SK-N-SH (cell line): ENCODE results near the gene KRTAP22-2.

Experiments
- CTCF ChIP-seq: fragments of 200-600 bp; sonication (generic); IDR thresholded peaks from 2 replicates; pipeline ENCODE4 v1.6.1; 2017; ENCODE audit warnings: antibody characterized with exemption, mild to moderate bottlenecking, moderate library complexity
- EP300 ChIP-seq, 2 experiments: IDR thresholded peaks; 2 replicates each; pipeline versions ENCODE4 v1.4.0 to v1.6.1; 2012; ENCODE audit warnings: borderline replicate concordance in 1 of 2, low read depth in 1 of 2, low read length in 1 of 2
- EZH2phosphoT487 ChIP-seq: fragments of 200-600 bp; sonication (generic); IDR thresholded peaks from 2 replicates; pipeline ENCODE4 v1.6.1; 2017; ENCODE audit warnings: low read depth, mixed run types, mild to moderate bottlenecking, antibody characterized with exemption, moderate library complexity, borderline replicate concordance
- GABPA ChIP-seq: IDR thresholded peaks from 2 replicates; pipeline ENCODE4 v1.4.0; 2012; ENCODE audit warnings: low read depth, mild to moderate bottlenecking
- JUND ChIP-seq: IDR thresholded peaks from 2 replicates; pipeline ENCODE4 v1.4.0; 2012
- MXI1 ChIP-seq: IDR thresholded peaks from 2 replicates; pipeline ENCODE4 v1.6.1; 2012; ENCODE audit warnings: mild to moderate bottlenecking, low read depth, low read length, improper control_type of control experiment
- RCOR1 ChIP-seq: fragments of 150-350 bp; IDR thresholded peaks from 2 replicates; pipeline ENCODE4 v1.6.1; 2017; ENCODE audit warnings: antibody characterized with exemption, low read length
- USF2 ChIP-seq: fragments of 150-350 bp; IDR thresholded peaks from 2 replicates; pipeline ENCODE4 v1.6.1; 2017; ENCODE audit warnings: antibody characterized with exemption, low read length, low read depth, borderline replicate concordance
- ZBTB33 ChIP-seq: IDR thresholded peaks from 2 replicates; pipeline ENCODE4 v1.4.0; 2012; ENCODE audit warnings: low read depth, borderline replicate concordance
- TF ChIP-seq, protein P1 (sequence below): IDR thresholded peaks from 2 replicates; pipeline ENCODE4; 2012
- TF ChIP-seq, protein P2 (sequence below): IDR thresholded peaks from 2 replicates; pipeline ENCODE4 v1.4.0; 2012; ENCODE audit warnings: low read depth
- TF ChIP-seq, protein P3 (sequence below): IDR thresholded peaks from 2 replicates; pipeline ENCODE4 v1.6.1; 2012; ENCODE audit warnings: mild to moderate bottlenecking, low read depth, low read length, moderate library complexity

- TF ChIP-seq ZBTB33 (no peak), CTCF (no peak), JUND (no peak), GABPA (no peak), EZH2phosphoT487 (no peak), RCOR1 (no peak), MXI1 (no peak), EP300 (IDR thresholded peaks at IDR 0.05; ENCODE audit: borderline replicate concordance in 1 of 2, low read depth in 1 of 2, low read length in 1 of 2) (no peak), USF2 (no peak)
- TF ChIP-seq, protein P1, sequence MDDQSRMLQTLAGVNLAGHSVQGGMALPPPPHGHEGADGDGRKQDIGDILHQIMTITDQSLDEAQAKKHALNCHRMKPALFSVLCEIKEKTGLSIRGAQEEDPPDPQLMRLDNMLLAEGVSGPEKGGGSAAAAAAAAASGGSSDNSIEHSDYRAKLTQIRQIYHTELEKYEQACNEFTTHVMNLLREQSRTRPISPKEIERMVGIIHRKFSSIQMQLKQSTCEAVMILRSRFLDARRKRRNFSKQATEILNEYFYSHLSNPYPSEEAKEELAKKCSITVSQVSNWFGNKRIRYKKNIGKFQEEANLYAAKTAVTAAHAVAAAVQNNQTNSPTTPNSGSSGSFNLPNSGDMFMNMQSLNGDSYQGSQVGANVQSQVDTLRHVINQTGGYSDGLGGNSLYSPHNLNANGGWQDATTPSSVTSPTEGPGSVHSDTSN, result no peak
- TF ChIP-seq, protein P2, sequence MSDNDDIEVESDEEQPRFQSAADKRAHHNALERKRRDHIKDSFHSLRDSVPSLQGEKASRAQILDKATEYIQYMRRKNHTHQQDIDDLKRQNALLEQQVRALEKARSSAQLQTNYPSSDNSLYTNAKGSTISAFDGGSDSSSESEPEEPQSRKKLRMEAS, result no peak
- TF ChIP-seq, protein P3, sequence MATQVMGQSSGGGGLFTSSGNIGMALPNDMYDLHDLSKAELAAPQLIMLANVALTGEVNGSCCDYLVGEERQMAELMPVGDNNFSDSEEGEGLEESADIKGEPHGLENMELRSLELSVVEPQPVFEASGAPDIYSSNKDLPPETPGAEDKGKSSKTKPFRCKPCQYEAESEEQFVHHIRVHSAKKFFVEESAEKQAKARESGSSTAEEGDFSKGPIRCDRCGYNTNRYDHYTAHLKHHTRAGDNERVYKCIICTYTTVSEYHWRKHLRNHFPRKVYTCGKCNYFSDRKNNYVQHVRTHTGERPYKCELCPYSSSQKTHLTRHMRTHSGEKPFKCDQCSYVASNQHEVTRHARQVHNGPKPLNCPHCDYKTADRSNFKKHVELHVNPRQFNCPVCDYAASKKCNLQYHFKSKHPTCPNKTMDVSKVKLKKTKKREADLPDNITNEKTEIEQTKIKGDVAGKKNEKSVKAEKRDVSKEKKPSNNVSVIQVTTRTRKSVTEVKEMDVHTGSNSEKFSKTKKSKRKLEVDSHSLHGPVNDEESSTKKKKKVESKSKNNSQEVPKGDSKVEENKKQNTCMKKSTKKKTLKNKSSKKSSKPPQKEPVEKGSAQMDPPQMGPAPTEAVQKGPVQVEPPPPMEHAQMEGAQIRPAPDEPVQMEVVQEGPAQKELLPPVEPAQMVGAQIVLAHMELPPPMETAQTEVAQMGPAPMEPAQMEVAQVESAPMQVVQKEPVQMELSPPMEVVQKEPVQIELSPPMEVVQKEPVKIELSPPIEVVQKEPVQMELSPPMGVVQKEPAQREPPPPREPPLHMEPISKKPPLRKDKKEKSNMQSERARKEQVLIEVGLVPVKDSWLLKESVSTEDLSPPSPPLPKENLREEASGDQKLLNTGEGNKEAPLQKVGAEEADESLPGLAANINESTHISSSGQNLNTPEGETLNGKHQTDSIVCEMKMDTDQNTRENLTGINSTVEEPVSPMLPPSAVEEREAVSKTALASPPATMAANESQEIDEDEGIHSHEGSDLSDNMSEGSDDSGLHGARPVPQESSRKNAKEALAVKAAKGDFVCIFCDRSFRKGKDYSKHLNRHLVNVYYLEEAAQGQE, result no peak
Observed at GRCh38 chr21:30552782-30553181, 37.4 kb downstream of the KRTAP22-2 start.
